ENCODE results near the gene SOX6. TPM values are rescaled to one million over a fixed set of nuclear protein-coding genes. Genes with fewer than 3 reads are reported as not detected.

The SOX6 gene
- total RNA-seq, 1 experiment from 2014 or later = 5.1 TPM

GRCh38 chr11:15942126-15942525 is 414.2 kb downstream of the SOX6 start:
- no peak overlapping the region for H3K4me2 ChIP-seq

GRCh38 chr11:15941206-15941770 is 415.1 kb downstream of the SOX6 start:
- H3K79me2 ChIP-seq (ENCODE audit: low read depth) = no peaks in the 10 kb centered on the region
- no peaks in the 10 kb centered on the region for H3K27me3 ChIP-seq (ENCODE audit: insufficient read depth, low read depth)
- ChIA-PET POLR2A (ENCODE audit: unreplicated experiment) (no interaction called here), CTCF (no interaction called here)
- no peak overlapping the region for H2AFZ ChIP-seq
- no peak for DNase-seq
- no peak overlapping the region for H3K4me3 ChIP-seq
- no peak for TF ChIP-seq EZH2 (IDR thresholded peaks at IDR 0.05; ENCODE audit: low read depth)
- TF ChIP-seq CTCF (conservative IDR thresholded peaks at IDR 0.05) = no peak
- BruUV-seq (replicated peaks) = no TSS peak
- H3K27ac ChIP-seq = no peak overlapping the region
- H3K4me2 ChIP-seq = no peak overlapping the region
- no peaks in the 10 kb centered on the region for H3K4me1 ChIP-seq (replicated peaks; ENCODE audit: insufficient read depth)
- H3F3A ChIP-seq (ENCODE audit: insufficient read depth, low read depth) = no peaks in the 10 kb centered on the region
- no peaks in the 10 kb centered on the region for H3K9me2 ChIP-seq (ENCODE audit: insufficient read depth)
- intact Hi-C loops (cut with micrococcal nuclease; ENCODE audit: unreplicated experiment) = no loop called here
- H3K36me3 ChIP-seq (ENCODE audit: low read depth) = no peaks in the 10 kb centered on the region
- no peaks in the 10 kb centered on the region for H4K20me1 ChIP-seq (ENCODE audit: insufficient read depth)
- no peaks in the 10 kb centered on the region for H3K9me3 ChIP-seq (ENCODE audit: insufficient read depth, low read depth)

More at GRCh38 chr11:15942126-15942525, 414.2 kb downstream of the SOX6 start:
- BruUV-seq (replicated peaks) = no TSS peak
- no peaks in the 10 kb centered on the region for H3K9me2 ChIP-seq (ENCODE audit: insufficient read depth)
- H3K9me3 ChIP-seq (ENCODE audit: insufficient read depth, low read depth) = no peaks in the 10 kb centered on the region
- intact Hi-C loops (cut with micrococcal nuclease; ENCODE audit: unreplicated experiment) = no loop called here
- no peak for DNase-seq
- POLR2A ChIA-PET (ENCODE audit: unreplicated experiment) = no interaction called here
- CTCF ChIA-PET = no interaction called here
- no peak overlapping the region for H3K4me3 ChIP-seq
- no peaks in the 10 kb centered on the region for H3K27me3 ChIP-seq (ENCODE audit: insufficient read depth, low read depth)
- H3K36me3 ChIP-seq (ENCODE audit: low read depth) = no peaks in the 10 kb centered on the region
- no peak overlapping the region for H3K27ac ChIP-seq
- no peak overlapping the region for H2AFZ ChIP-seq
- H4K20me1 ChIP-seq (ENCODE audit: insufficient read depth) = no peaks in the 10 kb centered on the region
- H3K79me2 ChIP-seq (ENCODE audit: low read depth) = no peaks in the 10 kb centered on the region
- no peaks in the 10 kb centered on the region for H3F3A ChIP-seq (ENCODE audit: insufficient read depth, low read depth)
- H3K4me1 ChIP-seq (replicated peaks; ENCODE audit: insufficient read depth) = no peaks in the 10 kb centered on the region
- TF ChIP-seq CTCF (conservative IDR thresholded peaks at IDR 0.05) (no peak), EZH2 (IDR thresholded peaks at IDR 0.05; ENCODE audit: low read depth) (no peak)

GRCh38 chr11:15940462-15941205 is 415.7 kb downstream of the SOX6 start:
- intact Hi-C loops (cut with micrococcal nuclease; ENCODE audit: unreplicated experiment) = no loop called here
- Histone ChIP-seq H3K36me3 (ENCODE audit: low read depth) (no peaks in the 10 kb centered on the region), H3K4me3 (no peak overlapping the region), H3F3A (ENCODE audit: insufficient read depth, low read depth) (no peaks in the 10 kb centered on the region), H4K20me1 (ENCODE audit: insufficient read depth) (no peaks in the 10 kb centered on the region), H3K27me3 (ENCODE audit: insufficient read depth, low read depth) (no peaks in the 10 kb centered on the region), H3K79me2 (ENCODE audit: low read depth) (no peaks in the 10 kb centered on the region), H2AFZ (no peak overlapping the region), H3K4me2 (no peak overlapping the region), H3K27ac (no peak overlapping the region), H3K9me2 (ENCODE audit: insufficient read depth) (no peaks in the 10 kb centered on the region), H3K4me1 (replicated peaks; ENCODE audit: insufficient read depth) (no peaks in the 10 kb centered on the region), H3K9me3 (ENCODE audit: insufficient read depth, low read depth) (no peaks in the 10 kb centered on the region)
- DNase-seq = no peak
- no TSS peak for BruUV-seq (replicated peaks)
- TF ChIP-seq CTCF (conservative IDR thresholded peaks at IDR 0.05) = no peak
- TF ChIP-seq EZH2 (IDR thresholded peaks at IDR 0.05; ENCODE audit: low read depth) = no peak
- CTCF ChIA-PET = no interaction called here
- POLR2A ChIA-PET (ENCODE audit: unreplicated experiment) = no interaction called here
